Ramos (cell line): ENCODE results near the gene MAST2.
"Not testable (repeated sequence)": the region's sequence is repeated elsewhere in the genome, so short reads cannot be mapped to it uniquely, and the experiment has no call there.

Source experiments
- in situ Hi-C: fragments of 300-500 bp; cut with MboI; formaldehyde crosslinking; loops from one replicate; pipeline ENCODE4 v1.14.3; 2022; ENCODE audit warnings: low sequenced_read_pairs; ENCODE audit not compliant: unreplicated experiment

Gene MAST2

DNA sequence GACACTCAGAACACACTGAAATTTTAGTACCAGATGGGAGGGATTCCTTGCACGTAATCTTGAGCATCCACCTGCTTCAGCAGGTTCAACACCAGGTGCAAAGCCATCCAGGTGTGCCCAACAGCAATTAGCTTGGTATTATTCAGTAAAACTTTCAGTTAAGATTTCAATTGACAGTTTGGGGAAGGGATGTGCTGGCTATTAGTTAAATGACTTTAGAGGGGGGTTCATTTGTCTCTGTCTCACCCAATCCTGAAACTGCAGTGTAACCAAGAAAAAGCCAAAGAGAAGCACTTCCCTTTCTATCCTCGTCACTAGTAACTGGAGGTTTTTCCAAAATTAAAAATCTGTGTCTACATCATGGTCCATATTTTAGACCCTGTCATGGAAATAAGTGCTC lies 238.1 kb downstream of the MAST2 start:
- in situ Hi-C loops = no loop called here

- in situ Hi-C loops = no loop called here
These were observed 238.6 kb downstream of the MAST2 start for GRCh38 chr1:46041974-46042373.

- in situ Hi-C loops = no loop called here
These were observed 240.1 kb downstream of the MAST2 start for GRCh38 chr1:46043458-46044017.

GRCh38 chr1:46044116-46044515 lies 240.7 kb downstream of the MAST2 start:
- in situ Hi-C loops = no loop called here

- in situ Hi-C loops = no loop called here
These were observed 250.3 kb downstream of the MAST2 start for GRCh38 chr1:46053734-46054133.

DNA sequence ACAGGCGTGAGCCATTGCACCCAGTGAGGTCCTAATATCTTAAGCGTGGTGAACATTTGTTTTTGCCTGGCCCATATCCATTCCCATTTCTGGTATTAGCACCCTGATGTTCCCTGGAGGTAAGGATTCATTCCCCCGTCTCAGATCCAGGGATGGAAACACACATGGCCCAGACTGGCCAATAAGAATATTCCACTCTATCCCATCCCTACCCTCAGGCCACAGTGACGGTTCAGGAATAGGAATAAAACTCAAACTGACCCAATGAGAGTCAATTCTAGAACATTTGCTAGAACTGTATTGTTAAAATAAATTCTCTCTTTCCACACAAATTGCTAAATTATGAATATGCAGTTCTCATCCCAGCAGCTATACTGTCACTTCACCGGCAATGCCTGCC lies 252.9 kb downstream of the MAST2 start:
- in situ Hi-C loops = no loop called here

DNA sequence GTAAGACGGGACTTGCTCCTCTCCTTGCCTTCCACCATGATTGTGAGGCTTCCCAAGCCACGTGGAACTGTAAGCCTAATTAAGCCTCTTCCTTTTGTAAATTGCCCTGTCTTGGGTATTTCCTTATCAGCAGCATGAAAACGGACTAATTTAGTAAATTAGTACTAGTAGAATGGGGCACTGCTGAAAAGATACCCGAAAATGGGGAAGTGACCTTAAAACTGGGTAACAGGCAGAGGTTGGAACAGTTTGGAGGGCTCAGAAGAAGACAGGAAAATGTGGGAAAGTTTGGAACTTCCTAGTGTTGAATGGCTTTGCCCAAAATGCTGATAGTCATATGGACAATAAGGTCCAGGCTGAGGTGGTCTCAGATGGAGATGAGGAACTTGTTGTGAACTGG lies 253.8 kb downstream of the MAST2 start:
- in situ Hi-C loops = not testable (repeated sequence)

- in situ Hi-C loops = no loop called here
These were observed 254.4 kb downstream of the MAST2 start for GRCh38 chr1:46057781-46058180.

DNA sequence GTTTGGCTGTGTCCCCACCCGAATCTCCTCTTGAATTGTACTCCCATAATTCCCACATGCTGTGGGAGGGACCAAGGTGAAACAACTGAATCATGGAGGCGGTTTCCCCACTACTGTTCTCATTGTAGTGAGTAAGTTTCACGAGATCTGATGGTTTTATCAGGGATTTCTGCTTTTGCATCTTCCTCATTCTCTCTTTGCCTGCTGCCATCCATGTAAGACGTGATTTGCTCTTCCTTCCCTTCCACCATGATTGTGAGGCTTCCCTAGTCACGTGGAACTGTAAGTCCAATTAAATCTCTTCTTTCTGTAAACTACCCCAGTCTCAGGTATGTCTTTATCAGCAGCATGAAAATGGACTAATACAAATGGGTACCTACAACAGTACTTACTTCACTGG lies 255.5 kb downstream of the MAST2 start:
- in situ Hi-C loops = no loop called here

DNA sequence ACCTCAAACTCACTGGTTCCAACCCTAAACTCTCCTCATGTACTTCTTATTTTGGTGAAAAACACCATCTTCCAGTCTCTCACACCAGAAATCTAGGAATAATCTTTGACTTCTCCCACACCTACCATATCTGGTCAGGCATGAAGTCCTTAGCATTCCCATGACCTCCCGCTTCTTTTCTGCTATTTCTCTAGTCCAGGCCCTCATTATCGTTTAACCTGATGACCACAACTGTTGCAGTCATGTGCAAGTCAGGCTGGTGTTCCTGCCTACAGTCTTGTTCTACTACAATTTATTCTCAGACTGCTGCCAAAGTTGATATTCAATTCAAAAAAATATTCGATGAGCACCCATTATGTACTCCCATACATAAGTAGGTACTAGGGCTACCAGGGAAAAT lies 257.7 kb downstream of the MAST2 start:
- in situ Hi-C loops = no loop called here

DNA sequence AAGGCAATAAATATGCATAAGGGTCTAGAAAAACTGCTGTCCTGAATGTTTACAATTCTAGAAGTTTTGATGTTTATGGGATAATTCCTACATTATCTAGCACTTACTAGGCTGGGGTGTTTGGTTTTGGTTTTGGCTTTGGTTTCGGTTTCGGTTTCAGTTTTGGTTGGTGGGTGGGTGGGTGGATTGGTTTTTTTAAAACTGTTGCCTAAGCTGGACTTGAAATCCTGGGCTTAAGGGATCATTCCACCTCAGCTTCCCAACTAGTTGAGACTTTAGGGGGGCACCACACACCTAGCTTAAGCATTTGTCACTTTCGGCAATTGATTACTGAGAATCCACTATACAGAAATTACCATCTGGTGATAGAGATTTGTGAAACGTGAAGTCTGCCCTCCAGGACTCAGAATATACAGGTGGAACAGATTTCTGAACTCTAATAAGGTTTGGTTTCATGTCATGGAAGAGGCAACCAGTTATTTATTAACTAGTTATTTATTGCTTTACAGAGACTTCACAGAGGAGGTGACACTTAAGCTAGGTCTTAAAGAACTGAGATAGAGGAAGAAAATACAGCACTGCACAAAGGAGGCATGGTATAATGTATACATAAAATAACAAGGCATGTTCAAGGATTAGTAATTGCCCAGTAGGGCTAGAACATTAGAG lies 259.4 kb downstream of the MAST2 start:
- in situ Hi-C loops = no loop called here

DNA sequence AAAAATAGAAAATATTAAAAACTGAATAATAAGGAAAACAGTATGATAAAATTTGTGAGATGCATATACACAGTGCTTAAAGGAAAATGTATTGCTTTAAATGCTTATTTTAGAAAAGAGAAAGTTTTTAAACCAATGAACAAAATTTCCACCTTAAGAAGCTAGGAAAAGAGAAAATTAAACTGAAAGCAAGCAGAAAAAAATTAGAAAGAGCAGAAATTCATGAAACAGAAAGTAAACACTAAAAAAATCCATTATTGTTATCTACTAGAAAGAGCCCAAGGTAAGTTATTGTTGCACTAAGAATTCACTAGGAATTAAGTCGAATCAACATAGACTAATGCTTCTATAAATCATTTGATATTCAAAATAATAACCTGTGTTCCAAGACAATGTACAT lies 261.3 kb downstream of the MAST2 start:
- in situ Hi-C loops = no loop called here

DNA sequence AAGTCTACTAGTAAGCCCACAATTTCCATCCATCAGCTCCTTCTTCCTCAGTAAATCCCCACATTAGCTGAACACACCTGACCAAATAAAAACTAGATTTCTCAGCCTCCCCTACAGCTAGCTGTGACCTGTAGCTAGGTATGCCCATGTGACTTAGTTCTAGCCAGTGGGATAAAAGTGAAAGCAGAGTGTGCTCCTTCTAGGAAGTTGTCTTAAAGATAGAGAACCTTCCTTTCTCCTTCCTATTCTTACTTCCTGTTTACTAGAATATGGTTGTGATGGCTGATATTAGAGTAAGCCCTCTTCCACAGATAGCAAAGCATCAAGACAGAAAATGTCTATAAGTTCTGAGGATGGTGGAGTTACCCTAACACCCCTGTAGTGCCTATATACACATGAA lies 262.0 kb downstream of the MAST2 start:
- in situ Hi-C loops = no loop called here

DNA sequence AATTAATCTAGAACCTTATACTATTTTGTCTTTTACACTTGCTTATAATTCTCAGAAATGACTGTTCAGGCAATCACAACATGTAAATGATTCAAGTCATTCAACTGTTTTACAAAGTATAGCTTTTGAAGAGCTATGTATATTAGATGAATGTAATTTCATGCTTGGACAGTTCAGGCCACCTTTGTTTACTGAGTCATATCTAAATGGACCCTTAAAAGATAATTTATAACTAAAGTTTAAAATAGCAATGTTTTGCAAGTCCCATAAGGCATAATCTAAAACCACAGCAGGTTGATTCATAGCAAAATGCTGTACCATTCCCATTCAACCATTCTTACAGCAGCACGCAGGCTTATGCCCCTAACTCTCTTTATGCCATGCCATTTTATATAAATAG lies 264.2 kb downstream of the MAST2 start:
- in situ Hi-C loops = no loop called here

- in situ Hi-C loops = no loop called here
These were observed 265.1 kb downstream of the MAST2 start for GRCh38 chr1:46068525-46068924.

GRCh38 chr1:46070164-46070814 lies 266.9 kb downstream of the MAST2 start:
- in situ Hi-C loops = no loop called here

- in situ Hi-C loops = no loop called here
These were observed 269.6 kb downstream of the MAST2 start for GRCh38 chr1:46072975-46073374.

DNA sequence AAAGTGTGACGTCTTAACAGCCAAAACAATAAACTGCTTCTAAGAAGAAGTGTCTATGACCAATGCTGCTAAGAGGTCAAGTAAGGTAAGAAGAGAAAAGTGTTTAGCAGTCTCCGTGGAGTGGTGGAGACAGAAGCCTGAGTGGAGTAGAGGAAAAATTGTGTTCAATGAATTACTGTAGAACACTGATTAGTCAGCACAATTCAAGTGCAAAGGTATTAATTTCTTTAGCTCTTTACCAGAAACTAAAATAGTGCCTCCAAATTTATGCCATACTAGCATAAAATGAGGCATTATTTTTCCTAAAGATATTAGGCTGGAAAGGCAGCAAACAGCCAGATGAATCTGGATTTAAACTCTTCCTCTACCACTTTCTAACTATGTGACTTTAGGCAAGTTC lies 272.9 kb downstream of the MAST2 start:
- in situ Hi-C loops = no loop called here

GRCh38 chr1:46077644-46078043 lies 274.2 kb downstream of the MAST2 start:
- in situ Hi-C loops = no loop called here

GRCh38 chr1:46080257-46080656 lies 276.8 kb downstream of the MAST2 start:
- in situ Hi-C loops = no loop called here

GRCh38 chr1:46081206-46081605 lies 277.8 kb downstream of the MAST2 start:
- in situ Hi-C loops = no loop called here

DNA sequence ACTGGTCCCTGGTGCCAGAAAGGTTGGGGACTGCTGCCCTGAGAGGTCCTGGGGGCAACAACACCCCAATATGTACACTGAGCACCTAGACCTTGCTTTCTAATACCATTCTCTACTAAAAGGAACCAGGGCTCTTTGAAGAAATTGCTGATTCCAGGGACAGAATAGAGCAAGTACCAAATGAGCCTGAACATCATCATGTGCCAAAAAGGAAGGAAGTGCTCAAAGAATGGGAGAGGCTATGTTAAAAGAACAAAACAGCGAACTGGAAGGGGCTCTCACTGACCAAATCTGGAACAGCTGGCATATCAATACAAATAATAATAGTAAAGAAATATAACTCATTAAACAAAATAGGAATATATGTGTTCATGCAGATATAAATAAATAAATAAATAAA lies 278.2 kb downstream of the MAST2 start:
- in situ Hi-C loops = no loop called here
